Measurements from ENCODE around the gene TDRKH.

- TF ChIP-seq CTCF (IDR thresholded peaks at IDR 0.05) (no peak), ZFX (IDR thresholded peaks at IDR 0.05; ENCODE audit: borderline replicate concordance) (no peak)
These were observed 31.1 kb downstream of the TDRKH start for GRCh38 chr1:151759241-151759640.
